ENCODE data around the gene VWC2L. TPM values are rescaled to one million over a fixed set of nuclear protein-coding genes. Genes with fewer than 3 reads are reported as not detected.

The VWC2L gene
- total and polyA plus RNA-seq, 2 donors from 2014 or later: 0.09 TPM; not detected in 1

DNA sequence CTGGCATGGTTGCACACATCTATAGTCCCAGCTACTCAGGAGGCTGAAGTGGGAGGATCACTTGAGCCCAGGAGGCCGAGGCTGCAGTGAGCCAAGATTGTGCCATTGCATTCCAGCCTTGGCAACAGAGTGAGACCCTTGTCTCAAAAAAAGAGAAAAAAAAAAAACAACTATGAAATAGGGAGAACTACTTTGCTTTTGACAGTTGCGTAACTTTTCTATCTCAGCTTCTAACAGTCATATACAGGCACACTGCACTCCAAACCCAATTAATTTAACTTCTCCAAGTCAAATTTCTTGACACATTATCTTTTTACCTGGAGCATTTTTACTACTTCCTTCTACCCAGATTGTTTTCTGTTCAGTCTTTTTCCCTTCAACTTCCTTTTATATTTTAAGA, 24.1 kb upstream of the VWC2L start:
- FAIRE-seq (no peak), DNase-seq (no peak)
- Histone ChIP-seq H3K9ac (ENCODE audit: low read length in 3 of 3) (no peak overlapping the region), H3K4me3 (ENCODE audit: low read length in 3 of 3) (no peak overlapping the region), H3K36me3 (ENCODE audit: control insufficient read depth in 2 of 3, insufficient read depth in 3 of 3, low read length in 3 of 3) (no peaks in the 10 kb centered on the region), H3K27ac (ENCODE audit: low read depth in 2 of 2, low read length in 2 of 2) (no peak overlapping the region), H3K4me1 (ENCODE audit: control insufficient read depth in 2 of 3, insufficient read depth in 2 of 3, low read depth in 1 of 3, low read length in 3 of 3) (no peaks in the 10 kb centered on the region), H3K27me3 (ENCODE audit: control insufficient read depth, insufficient read depth, low read length) (no peaks in the 10 kb centered on the region), H3K9me3 (ENCODE audit: control insufficient read depth in 2 of 3, insufficient read depth in 1 of 3, low read length in 3 of 3) (no peaks in the 10 kb centered on the region)
- intact Hi-C loops (cut with DNase I): no loop called here
- TF ChIP-seq, protein P1, sequence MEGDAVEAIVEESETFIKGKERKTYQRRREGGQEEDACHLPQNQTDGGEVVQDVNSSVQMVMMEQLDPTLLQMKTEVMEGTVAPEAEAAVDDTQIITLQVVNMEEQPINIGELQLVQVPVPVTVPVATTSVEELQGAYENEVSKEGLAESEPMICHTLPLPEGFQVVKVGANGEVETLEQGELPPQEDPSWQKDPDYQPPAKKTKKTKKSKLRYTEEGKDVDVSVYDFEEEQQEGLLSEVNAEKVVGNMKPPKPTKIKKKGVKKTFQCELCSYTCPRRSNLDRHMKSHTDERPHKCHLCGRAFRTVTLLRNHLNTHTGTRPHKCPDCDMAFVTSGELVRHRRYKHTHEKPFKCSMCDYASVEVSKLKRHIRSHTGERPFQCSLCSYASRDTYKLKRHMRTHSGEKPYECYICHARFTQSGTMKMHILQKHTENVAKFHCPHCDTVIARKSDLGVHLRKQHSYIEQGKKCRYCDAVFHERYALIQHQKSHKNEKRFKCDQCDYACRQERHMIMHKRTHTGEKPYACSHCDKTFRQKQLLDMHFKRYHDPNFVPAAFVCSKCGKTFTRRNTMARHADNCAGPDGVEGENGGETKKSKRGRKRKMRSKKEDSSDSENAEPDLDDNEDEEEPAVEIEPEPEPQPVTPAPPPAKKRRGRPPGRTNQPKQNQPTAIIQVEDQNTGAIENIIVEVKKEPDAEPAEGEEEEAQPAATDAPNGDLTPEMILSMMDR (IDR thresholded peaks at IDR 0.05; ENCODE audit: borderline replicate concordance, extremely low read depth, insufficient read depth): no peak

DNA sequence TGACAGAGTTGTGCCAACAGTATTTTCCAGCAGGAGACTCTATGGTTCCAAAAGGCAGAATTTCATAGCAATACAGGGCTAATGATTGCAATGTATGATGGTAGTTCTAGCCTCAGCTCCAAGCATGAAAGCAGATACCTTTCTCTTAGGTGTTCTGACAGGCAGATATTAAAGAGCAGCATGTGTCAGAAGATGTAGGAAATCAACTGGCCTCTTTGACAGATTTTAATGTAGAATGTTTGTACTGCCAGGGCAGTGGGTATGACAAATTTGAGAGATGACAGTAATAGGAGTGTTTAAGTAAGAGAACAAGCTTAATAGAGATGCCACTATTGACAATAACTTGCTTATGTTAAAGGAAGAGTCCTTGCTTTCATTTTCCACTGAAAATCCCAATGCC, 21.5 kb upstream of the VWC2L start:
- Histone ChIP-seq H3K27me3 (ENCODE audit: control insufficient read depth, insufficient read depth, low read length) (no peaks in the 10 kb centered on the region), H3K9ac (ENCODE audit: low read length in 3 of 3) (no peak overlapping the region), H3K9me3 (ENCODE audit: control insufficient read depth in 2 of 3, insufficient read depth in 1 of 3, low read length in 3 of 3) (no peaks in the 10 kb centered on the region), H3K36me3 (ENCODE audit: control insufficient read depth in 2 of 3, insufficient read depth in 3 of 3, low read length in 3 of 3) (no peaks in the 10 kb centered on the region), H3K4me1 (ENCODE audit: control insufficient read depth in 2 of 3, insufficient read depth in 2 of 3, low read depth in 1 of 3, low read length in 3 of 3) (no peaks in the 10 kb centered on the region), H3K27ac (ENCODE audit: low read depth in 2 of 2, low read length in 2 of 2) (no peak overlapping the region), H3K4me3 (ENCODE audit: low read length in 3 of 3) (no peak overlapping the region)
- TF ChIP-seq, protein P1 (IDR thresholded peaks at IDR 0.05; ENCODE audit: borderline replicate concordance, extremely low read depth, insufficient read depth): no peak
- DNase-seq: no peak
- intact Hi-C loops (cut with DNase I): no loop called here
- no peak for FAIRE-seq

DNA sequence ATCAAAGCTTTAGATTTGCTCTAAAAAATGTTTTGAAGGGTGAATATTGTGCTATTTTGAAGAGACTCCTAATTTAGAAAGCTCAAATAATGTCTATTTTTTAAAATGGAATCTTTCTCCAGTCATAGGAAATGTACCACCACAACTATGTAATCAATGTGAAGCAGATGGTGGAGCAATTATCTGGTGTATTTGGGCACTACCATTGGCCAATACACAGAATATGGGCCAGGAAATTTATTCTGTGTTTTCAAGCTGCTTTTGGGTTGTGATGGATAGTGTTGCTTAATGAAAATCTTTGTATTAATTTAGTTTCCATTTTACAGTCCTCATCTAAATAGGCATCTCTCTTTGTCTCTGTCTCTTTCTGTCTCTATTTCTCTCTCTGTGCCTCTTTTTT, 17.1 kb upstream of the VWC2L start:
- Histone ChIP-seq H3K4me1 (ENCODE audit: control insufficient read depth in 2 of 3, insufficient read depth in 2 of 3, low read depth in 1 of 3, low read length in 3 of 3) (no peaks in the 10 kb centered on the region), H3K36me3 (ENCODE audit: control insufficient read depth in 2 of 3, insufficient read depth in 3 of 3, low read length in 3 of 3) (no peaks in the 10 kb centered on the region), H3K27me3 (ENCODE audit: control insufficient read depth, insufficient read depth, low read length) (no peaks in the 10 kb centered on the region), H3K27ac (ENCODE audit: low read depth in 2 of 2, low read length in 2 of 2) (no peak overlapping the region), H3K9ac (ENCODE audit: low read length in 3 of 3) (no peak overlapping the region), H3K9me3 (ENCODE audit: control insufficient read depth in 2 of 3, insufficient read depth in 1 of 3, low read length in 3 of 3) (no peaks in the 10 kb centered on the region), H3K4me3 (ENCODE audit: low read length in 3 of 3) (no peak overlapping the region)
- intact Hi-C loops (cut with DNase I): no loop called here
- TF ChIP-seq, protein P1 (IDR thresholded peaks at IDR 0.05; ENCODE audit: borderline replicate concordance, extremely low read depth, insufficient read depth): no peak
- FAIRE-seq: no peak
- no peak for DNase-seq

DNA sequence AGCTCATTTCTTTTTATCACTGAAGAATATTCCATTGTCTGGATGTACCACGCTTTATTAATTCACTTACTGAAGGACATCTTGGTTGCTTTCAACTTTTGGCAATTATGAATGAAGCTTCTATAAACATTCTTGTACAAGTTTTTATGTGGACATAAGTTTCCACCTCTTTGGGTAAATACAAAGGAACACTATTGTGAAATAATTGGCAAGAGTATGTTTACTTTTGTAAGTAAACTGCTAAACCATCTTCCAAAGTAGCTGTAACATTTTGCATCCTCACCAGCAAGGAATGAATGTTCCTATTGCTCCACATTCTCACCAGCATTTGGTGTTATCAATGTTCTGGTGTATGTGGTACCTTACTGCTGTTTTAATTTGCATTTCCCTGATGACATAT, 15.8 kb upstream of the VWC2L start:
- Histone ChIP-seq H3K9me3 (ENCODE audit: control insufficient read depth in 2 of 3, insufficient read depth in 1 of 3, low read length in 3 of 3) (no peaks in the 10 kb centered on the region), H3K36me3 (ENCODE audit: control insufficient read depth in 2 of 3, insufficient read depth in 3 of 3, low read length in 3 of 3) (no peaks in the 10 kb centered on the region), H3K4me1 (ENCODE audit: control insufficient read depth in 2 of 3, insufficient read depth in 2 of 3, low read depth in 1 of 3, low read length in 3 of 3) (no peaks in the 10 kb centered on the region), H3K27ac (ENCODE audit: low read depth in 2 of 2, low read length in 2 of 2) (no peak overlapping the region), H3K27me3 (ENCODE audit: control insufficient read depth, insufficient read depth, low read length) (no peaks in the 10 kb centered on the region), H3K4me3 (ENCODE audit: low read length in 3 of 3) (no peak overlapping the region), H3K9ac (ENCODE audit: low read length in 3 of 3) (no peak overlapping the region)
- TF ChIP-seq, protein P1 (IDR thresholded peaks at IDR 0.05; ENCODE audit: borderline replicate concordance, extremely low read depth, insufficient read depth): no peak
- intact Hi-C loops (cut with DNase I): no loop called here
- DNase-seq: no peak
- no peak for FAIRE-seq
